GM20431 (cell line): ENCODE measurements around the gene KASH5.
"Not testable (repeated sequence)": the region's sequence is repeated elsewhere in the genome, so short reads cannot be mapped to it uniquely, and the experiment has no call there.

ENCODE experiments used
- in situ Hi-C: fragments of 300-500 bp; cut with MseI, MboI; formaldehyde crosslinking; loops from one replicate; pipeline ENCODE4 v1.15.0; 2020; ENCODE audit warnings: low sequenced_read_pairs; ENCODE audit not compliant: unreplicated experiment

Gene KASH5

DNA sequence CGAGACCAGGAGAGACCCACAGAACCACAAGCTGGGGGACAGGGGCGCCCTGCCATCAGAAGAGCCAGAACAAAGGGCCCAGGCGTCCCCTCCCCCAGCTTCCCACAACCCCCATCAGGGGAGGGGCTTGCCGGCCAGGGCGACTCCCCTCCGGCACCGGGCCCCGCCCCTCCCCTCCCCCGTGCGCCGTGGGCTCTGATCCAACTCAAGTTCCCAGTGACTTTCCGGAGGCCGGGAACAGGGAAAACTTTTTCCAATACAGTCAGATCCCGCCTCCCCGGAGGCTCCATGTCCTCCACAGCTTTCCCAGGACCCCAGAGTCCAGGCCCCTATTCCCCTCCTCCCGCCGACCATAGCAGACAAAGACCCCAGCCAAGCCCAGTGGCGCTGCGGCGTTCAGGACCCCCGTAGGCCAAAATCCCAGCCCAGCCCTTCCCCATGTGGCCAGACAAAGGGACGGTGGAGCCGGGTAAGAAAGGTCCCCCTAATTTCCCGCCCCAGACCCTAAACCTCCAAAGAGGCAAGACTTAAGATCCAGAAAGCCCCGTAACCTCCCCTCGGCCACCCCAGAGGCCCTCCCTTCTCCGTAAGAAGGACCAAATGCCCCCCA lies 26.5 kb upstream of the KASH5 start:
- in situ Hi-C loops, result no loop called here

DNA sequence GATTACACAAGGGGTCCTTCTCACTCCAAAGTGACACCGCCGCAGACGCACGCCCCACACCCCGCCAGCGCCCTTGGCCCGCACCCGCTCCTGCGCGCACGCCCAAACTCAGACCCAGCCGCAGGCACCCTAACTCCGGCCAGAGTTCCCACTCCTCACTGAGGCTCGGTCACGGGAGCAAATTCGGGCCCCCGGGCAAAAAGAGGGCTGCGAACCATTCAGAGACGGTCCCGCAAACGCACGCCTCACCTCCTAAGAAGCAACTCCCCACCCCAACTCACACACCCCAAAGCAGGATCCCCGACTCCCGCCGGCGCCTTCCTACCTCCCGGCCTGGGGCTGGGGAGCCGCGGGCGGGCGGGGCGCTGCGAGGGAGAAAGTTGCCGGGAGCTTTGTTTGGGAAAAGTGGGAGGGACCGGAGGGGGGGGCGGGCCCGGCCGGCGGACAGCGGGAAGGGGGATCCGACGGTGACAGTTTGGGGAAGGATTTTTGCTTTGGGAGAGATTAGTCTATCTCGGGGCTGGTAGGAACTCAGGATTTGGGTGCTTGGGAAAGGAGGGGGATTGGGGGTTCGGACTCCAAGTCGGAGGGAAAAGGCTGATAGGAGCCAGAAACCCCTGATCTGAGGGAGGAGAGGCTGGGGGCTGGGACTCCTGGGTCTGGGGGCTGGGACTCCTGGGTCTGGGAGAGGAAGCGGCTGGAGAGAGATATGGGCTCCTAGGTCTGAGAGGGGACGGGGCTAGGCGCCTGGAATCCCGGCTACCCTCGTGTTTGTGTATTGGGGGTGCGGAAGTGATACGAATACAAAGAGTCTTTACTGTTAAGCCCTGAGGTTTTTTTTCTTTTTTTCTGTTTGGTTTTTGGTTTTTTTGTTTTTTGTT lies 25.8 kb upstream of the KASH5 start, which contains the start of gene TEAD2:
TEAD2 (minus strand) TSS at position 369 of the 881 bp plus-strand sequence. CDS start 2,341 bp downstream, outside the sequence.
- in situ Hi-C loops, result no loop called here

DNA sequence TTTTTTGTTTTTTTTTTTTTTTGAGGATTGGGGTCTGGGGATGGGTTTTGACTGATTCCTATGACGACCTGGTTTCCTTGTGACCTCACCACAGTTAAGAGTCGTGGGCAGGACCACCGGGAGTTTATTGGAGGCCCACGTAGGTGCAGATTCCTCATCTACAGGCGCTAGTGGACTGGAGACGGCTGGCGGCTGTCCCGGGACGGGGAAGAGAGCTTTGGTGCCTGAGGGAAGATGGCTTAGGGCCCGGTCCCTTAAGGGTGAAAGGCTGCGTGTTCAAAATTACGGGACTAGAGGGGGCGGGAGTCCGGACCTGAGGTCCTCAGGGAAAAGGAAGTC lies 25.2 kb upstream of the KASH5 start:
- in situ Hi-C loops, result no loop called here

DNA sequence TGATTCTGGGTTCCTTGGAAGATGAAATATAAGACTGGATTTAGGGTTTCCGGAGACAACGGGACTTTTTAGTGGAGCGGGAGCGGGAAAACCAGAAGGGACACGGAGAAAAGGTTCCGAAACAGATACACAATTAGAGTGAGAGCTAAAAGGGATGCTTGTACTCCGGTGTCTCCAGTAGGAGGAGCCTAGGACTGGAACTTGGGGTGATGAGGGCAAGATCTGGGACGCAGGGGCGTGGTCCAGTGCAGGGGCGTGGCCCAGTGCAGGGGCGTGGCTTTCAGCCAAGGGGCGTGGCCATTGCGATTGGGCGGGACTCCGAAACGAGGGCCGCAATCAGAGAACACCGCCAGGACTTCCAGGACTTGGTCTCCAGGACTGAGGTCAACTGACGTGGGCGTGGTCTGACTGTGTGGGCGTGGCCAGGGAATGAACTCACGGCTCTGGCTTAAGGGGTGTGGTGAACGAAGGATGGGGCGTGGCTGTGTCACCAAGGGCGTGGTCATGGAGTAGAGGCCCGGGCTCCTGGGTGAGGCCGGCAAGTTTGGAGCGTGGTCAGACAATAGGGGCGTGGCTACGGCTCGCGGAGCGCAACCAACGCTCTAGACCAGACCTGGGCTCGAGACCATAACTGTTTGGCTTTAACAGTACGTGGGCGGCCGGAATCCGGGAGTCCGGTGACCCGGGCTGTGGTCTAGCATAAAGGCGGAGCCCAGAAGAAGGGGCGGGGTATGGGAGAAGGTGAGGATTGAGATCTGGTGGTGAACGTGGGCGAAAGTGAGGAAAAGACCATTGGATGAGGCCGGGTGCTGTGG lies 24.6 kb upstream of the KASH5 start, which contains the start of gene DKKL1:
DKKL1 (plus strand) TSS at position 610 of the 815 bp plus-strand sequence; CDS start at position 732, 122 bp downstream.
- in situ Hi-C loops, result no loop called here

DNA sequence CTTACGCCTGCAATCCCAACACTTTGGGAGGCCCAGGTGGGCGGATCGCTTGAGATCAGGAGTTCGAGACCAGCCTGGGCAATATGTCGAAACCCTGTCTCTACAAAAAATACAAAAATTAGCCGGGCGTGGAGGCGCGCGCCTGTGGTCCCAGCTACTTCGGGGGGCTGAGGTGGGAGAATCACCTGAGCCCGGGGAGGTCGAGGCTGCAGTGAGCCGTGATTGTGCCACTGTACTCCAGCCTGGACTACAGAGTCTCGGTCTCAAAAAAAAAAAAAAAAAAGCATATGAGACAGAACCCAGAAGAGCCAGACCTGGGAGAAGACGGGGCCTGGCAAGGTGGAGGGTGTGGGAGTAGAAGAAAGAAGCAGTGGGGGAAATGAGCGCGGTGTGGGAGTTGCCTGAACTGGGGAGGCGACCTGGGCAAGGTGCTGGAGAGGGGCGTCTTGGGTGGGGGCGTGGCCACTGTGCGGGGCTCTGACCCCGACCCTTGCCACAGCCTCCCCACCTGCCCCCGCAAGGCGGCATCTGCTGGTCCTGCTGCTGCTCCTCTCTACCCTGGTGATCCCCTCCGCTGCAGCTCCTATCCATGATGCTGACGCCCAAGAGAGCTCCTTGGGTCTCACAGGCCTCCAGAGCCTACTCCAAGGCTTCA lies 23.8 kb upstream of the KASH5 start:
- in situ Hi-C loops, result no loop called here

- in situ Hi-C loops, result no loop called here
Observed at GRCh38 chr19:49366110-49366509, 21.9 kb upstream of the KASH5 start.

GRCh38 chr19:49368711-49369358 lies 19.2 kb upstream of the KASH5 start:
- in situ Hi-C loops, result no loop called here

- in situ Hi-C loops, result no loop called here
Observed at GRCh38 chr19:49371184-49371583, 16.9 kb upstream of the KASH5 start.

DNA sequence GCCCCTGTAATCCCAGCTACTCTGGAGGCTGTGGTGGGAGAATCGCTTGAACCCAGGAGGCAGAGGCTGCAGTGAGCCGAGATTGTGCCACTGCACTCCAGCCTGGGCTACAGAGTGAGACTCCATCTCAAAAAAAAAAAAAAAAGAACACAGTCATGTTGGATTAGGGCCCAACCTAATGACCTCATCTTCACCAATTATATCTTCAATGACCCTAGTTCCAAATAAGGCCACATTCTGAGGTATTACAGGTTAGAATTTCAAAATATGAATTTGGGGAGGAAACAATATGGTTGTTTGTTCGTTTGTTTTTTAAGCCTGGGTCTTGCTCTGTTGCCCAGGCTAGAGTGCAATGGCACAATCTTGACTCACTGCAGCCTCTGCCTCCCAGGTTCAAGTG lies 14.9 kb upstream of the KASH5 start:
- in situ Hi-C loops, result not testable (repeated sequence)

- in situ Hi-C loops, result no loop called here
Observed at GRCh38 chr19:49374665-49375434, 13.2 kb upstream of the KASH5 start.

- in situ Hi-C loops, result no loop called here
Observed at GRCh38 chr19:49378512-49378911, 9.5 kb upstream of the KASH5 start.

GRCh38 chr19:49380391-49380790 lies 7.7 kb upstream of the KASH5 start:
- in situ Hi-C loops, result no loop called here

DNA sequence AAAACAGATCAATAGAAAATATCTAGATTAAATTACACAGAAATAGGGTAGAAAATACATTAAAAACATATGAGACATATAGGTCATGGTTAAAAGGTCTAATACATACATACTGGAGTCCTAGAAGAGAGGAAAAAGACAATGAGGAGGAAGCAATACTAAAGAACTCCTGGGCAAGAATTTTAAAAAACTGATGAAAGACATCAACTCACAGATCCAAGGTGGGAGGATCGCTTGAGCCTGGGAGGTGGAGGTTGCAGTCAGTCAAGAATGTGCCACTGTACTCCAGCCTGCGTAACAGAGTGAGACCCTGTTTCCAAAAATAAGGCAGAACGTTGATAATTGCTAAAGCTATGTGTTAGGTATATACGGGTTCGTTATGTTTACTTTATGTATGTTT lies 5.4 kb upstream of the KASH5 start:
- in situ Hi-C loops, result no loop called here

DNA sequence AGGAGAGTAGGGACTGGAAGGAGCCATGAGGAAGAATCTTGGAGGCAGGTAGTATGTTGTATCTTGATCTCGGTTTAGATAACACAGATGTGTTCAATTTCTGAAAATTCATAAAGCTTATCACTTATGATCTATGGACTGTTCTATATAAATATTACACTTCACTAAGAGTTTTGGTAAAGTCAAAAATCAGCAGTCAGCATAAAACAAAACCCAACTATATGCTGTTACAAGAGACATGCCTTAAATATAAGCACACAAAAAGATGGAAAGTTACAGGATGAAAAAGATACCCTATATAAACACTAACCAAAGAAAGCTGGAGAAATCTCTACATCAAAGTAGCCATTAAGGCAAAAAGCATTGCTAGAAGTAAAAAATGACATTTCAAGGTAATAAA lies 4.5 kb upstream of the KASH5 start:
- in situ Hi-C loops, result no loop called here

DNA sequence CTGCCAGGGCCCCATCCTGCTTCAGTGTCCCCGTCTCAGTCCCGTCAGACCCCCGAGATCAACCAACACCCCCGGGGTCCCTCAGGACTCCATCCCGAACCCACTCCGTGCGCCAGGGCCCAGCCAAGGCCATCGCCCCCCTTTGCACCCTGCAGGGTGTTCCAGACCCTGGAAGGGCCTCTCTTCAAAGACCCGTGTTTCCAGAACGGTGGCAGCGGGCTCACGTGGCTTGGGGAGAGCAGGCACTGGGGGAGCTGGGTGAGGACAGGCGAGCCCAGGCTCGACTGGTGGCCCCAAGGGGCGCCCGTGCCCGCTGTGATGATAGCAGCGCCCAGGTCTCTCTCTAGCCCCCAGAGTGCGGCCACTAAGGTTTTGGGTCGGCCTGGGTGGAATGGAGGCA lies 1.4 kb downstream of the KASH5 start:
- in situ Hi-C loops, result no loop called here

GRCh38 chr19:49390131-49390928 lies 2.3 kb downstream of the KASH5 start:
- in situ Hi-C loops, result no loop called here

DNA sequence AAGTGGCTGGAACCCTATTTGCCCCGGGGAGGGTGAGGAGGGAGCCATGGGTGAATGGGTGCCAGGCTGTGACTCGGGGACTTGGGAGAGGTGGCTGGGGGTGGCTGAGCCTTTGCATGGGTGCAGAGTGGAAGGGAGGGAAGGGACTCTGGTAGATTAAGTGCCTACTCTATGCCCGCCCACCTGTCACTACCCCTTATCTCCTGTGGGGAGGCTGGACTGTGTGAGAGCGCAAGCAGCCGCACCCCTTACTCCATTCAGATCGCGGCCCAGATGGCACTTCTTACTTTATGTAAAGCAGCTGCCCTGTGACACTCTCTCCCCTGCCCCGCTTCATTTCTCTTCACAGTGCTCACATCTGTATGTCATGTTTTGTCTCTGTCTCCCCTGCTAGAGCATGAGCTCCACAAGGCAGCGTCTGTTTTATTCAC lies 2.9 kb downstream of the KASH5 start:
- in situ Hi-C loops, result no loop called here
